IMR-90 (cell line): ENCODE data around the gene TRMT2B. TPM values are rescaled to one million over a fixed set of nuclear protein-coding genes. Genes with fewer than 3 reads are reported as not detected.

Source experiments
- MAFK ChIP-seq: IDR thresholded peaks from 2 replicates; pipeline ENCODE4 v1.6.1; 2012; ENCODE audit warnings: low read depth, low read length, improper control_type of control experiment
- polyA plus RNA-seq, 3 experiments: library from polyadenylated mRNA; depleted of rRNA; stranded (reverse); fragments of >200 nt; gene quantifications; 2 replicates each; pipeline ENCODE4 v1.2.3, GENCODE V29; 2012; ENCODE audit warnings: low replicate concordance in 1 of 3
- total RNA-seq: library from RNA; depleted of rRNA; stranded (reverse); fragments of >200 nt; gene quantifications from 2 replicates; pipeline ENCODE4 v1.2.3, GENCODE V29; 2012
- TF ChIP-seq, protein P1 (sequence below): conservative IDR thresholded peaks from 2 replicates; pipeline ENCODE4 v1.5.1; 2012; ENCODE audit warnings: mild to moderate bottlenecking, low read depth, low read length, improper control_type of control experiment

Gene TRMT2B
- total and polyA plus RNA-seq, 2 of the 4 experiments (the other 2 are of a cell fraction): 7.7 to 13.4 TPM

DNA sequence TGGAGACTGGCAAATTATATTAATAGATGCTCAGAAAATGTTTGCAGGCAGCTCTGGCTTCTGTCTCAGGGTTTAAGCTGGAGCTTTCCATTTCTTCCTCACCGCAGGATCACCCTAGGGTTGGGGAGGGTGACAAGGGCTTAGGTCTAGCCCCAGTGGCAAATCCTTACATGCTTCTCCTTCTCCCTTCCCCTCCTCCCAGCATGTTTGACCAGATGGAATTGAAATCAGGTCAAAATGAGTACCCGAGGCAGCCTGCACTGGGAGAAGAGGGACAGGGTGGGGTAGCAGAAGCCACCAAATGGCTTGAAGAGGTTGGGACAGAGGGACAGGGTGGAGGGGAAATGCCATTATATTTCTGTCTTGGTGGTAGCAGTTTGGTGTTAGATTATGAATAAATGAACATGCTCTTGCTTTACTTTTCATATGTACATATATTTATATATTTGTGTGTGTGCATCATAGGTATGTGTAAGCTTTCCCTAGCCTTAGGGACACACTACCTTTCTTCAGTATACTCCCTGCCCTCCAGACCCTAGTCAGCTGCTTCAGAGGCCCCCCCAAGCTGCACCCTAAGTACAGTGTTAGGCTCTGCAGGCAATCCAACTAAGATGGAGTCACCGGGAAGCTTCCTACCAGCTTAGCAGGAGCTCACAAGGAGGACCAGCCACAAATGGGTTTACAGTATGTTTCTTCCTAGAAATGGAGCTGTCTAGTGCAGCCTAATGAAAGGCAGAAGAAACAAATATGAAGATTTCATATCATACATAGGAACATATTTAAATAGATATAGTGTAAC, 28.6 kb upstream of the TRMT2B start (continued):
- TF ChIP-seq, protein P1, sequence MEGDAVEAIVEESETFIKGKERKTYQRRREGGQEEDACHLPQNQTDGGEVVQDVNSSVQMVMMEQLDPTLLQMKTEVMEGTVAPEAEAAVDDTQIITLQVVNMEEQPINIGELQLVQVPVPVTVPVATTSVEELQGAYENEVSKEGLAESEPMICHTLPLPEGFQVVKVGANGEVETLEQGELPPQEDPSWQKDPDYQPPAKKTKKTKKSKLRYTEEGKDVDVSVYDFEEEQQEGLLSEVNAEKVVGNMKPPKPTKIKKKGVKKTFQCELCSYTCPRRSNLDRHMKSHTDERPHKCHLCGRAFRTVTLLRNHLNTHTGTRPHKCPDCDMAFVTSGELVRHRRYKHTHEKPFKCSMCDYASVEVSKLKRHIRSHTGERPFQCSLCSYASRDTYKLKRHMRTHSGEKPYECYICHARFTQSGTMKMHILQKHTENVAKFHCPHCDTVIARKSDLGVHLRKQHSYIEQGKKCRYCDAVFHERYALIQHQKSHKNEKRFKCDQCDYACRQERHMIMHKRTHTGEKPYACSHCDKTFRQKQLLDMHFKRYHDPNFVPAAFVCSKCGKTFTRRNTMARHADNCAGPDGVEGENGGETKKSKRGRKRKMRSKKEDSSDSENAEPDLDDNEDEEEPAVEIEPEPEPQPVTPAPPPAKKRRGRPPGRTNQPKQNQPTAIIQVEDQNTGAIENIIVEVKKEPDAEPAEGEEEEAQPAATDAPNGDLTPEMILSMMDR: no peak
- no peak for TF ChIP-seq MAFK
